PFSK-1 (cell line): ENCODE measurements around the gene RIC3.

Experiments
- FOXP2 ChIP-seq: optimal IDR thresholded peaks from 2 replicates; pipeline ENCODE3; 2011; ENCODE audit warnings: borderline replicate concordance, control low read depth, inconsistent platforms; ENCODE audit not compliant: insufficient read depth; ENCODE audit errors: extremely low read length, extremely low read depth
- POLR2AphosphoS5 ChIP-seq: IDR thresholded peaks from 2 replicates; pipeline ENCODE4 v1.6.1; 2012; ENCODE audit warnings: low read depth, mild to moderate bottlenecking, control low read depth, low read length, moderate library complexity
- SIN3A ChIP-seq: IDR thresholded peaks from 2 replicates; pipeline ENCODE4 v1.6.1; 2012; ENCODE audit warnings: mild to moderate bottlenecking, low read length, moderate library complexity, borderline replicate concordance; ENCODE audit not compliant: insufficient read depth
- TAF1 ChIP-seq: IDR thresholded peaks from 2 replicates; pipeline ENCODE4 v1.6.1; 2012; ENCODE audit warnings: low read length, control low read depth, borderline replicate concordance; ENCODE audit not compliant: insufficient read depth
- TF ChIP-seq, protein P1 (sequence below), 2 experiments: IDR thresholded peaks; 2 replicates each; pipeline versions ENCODE4 v1.6.1 to v1.8.0; 2011 to 2012; ENCODE audit warnings: low read depth in 2 of 2, low read length in 2 of 2, control low read depth in 1 of 2, inconsistent platforms in 1 of 2, mild to moderate bottlenecking in 1 of 2, moderate library complexity in 1 of 2; ENCODE audit not compliant: insufficient read depth in 1 of 2

RIC3 gene

DNA sequence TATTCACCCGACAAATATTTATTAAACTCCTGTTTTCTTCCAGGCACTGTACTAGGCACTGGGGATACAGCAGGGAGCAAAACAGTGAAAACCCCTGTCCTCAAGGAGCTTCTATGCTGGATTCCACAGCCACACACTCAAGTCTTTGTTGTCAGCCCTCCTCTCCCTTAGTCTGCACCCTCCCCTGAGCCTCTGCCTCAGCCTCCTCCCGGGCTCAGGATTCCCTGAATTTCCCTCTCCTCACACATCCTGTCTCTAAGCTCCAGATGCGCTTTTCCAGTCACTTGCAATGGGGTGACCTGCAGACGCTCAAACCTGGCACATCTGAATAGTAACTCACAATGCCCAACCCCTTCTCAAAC is 101.3 kb downstream of the RIC3 start:
- TF ChIP-seq FOXP2 (no peak), POLR2AphosphoS5 (no peak), TAF1 (no peak)
- TF ChIP-seq, protein P1, sequence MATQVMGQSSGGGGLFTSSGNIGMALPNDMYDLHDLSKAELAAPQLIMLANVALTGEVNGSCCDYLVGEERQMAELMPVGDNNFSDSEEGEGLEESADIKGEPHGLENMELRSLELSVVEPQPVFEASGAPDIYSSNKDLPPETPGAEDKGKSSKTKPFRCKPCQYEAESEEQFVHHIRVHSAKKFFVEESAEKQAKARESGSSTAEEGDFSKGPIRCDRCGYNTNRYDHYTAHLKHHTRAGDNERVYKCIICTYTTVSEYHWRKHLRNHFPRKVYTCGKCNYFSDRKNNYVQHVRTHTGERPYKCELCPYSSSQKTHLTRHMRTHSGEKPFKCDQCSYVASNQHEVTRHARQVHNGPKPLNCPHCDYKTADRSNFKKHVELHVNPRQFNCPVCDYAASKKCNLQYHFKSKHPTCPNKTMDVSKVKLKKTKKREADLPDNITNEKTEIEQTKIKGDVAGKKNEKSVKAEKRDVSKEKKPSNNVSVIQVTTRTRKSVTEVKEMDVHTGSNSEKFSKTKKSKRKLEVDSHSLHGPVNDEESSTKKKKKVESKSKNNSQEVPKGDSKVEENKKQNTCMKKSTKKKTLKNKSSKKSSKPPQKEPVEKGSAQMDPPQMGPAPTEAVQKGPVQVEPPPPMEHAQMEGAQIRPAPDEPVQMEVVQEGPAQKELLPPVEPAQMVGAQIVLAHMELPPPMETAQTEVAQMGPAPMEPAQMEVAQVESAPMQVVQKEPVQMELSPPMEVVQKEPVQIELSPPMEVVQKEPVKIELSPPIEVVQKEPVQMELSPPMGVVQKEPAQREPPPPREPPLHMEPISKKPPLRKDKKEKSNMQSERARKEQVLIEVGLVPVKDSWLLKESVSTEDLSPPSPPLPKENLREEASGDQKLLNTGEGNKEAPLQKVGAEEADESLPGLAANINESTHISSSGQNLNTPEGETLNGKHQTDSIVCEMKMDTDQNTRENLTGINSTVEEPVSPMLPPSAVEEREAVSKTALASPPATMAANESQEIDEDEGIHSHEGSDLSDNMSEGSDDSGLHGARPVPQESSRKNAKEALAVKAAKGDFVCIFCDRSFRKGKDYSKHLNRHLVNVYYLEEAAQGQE (IDR thresholded peaks at IDR 0.05; ENCODE audit: insufficient read depth in 1 of 2, low read depth in 2 of 2, low read length in 2 of 2) = no peak

DNA sequence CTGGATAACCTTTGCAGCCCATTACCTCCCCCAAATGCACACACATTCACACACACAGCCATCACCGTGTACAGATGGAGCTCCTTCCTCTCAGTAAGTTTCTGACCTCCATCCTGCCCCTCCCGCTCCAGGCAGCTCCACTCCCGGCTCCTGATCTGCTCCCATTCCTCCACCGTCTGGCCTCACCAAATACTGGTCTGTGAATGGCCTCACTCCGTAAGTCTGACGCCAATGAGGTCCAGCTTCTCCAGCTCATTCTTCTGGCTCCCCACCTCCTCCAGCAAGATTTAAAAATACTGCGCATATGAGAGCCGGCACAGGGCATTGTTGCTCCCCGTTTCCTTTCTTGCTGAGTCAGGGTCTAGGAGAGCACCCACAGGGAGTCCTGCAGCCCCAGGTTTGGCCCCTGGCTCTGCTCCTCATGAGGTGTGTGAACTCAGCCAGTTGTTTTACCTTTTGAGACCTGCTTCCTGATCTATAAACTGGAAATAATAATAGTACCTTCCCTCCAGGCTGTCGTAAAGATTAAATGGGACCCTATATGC is 101.8 kb downstream of the RIC3 start:
- TF ChIP-seq SIN3A (no peak), TAF1 (no peak), FOXP2 (no peak), POLR2AphosphoS5 (no peak)
- TF ChIP-seq, protein P1 (IDR thresholded peaks at IDR 0.05; ENCODE audit: insufficient read depth in 1 of 2, low read depth in 2 of 2, low read length in 2 of 2) = no peak

DNA sequence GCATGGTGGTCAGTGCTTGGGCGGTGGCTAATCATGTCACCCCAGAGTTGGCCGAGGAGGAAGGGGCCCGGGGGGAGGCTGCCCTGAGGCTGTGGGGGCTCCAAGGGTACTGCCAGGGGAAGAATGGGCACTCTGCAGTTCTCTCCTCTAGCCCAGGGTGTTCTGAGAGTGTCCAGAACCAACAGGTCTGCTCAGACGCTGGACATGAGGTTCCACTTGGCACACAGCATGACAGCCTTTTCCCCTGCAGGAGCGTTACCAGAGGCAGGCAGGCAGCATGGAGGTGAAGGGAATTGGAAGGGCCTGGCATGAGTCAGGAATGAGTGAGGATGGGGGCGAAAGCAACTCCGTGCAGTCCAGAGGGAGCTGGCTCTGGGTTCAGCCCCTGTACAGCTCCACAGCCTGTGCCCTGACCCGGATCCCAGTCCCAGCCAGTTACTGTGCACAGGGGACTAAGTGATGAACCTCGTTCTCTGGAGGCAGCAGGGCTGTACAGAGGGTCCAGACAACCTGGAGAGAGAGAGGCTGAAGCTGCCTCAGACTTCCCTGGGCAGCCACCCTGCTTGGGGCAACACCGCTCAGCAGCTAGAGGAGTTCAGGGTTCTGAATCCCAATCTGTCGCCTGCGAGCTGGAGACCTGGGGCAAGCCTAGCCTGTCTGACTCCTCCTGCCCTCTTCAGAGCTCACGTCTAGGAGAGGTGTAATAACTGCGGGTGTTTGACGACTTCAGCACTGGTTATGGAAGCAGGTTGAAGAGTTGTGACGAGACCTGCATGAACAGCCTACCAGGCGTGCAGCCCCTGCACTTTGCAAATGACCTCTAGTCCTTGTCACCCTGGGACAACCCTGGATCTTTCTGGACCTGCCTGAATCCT is 102.6 kb downstream of the RIC3 start:
- no peak for TF ChIP-seq FOXP2
- TF ChIP-seq SIN3A = no peak
- TF ChIP-seq TAF1 = no peak
- no peak for TF ChIP-seq POLR2AphosphoS5
- TF ChIP-seq, protein P1 (IDR thresholded peaks at IDR 0.05; ENCODE audit: insufficient read depth in 1 of 2, low read depth in 2 of 2, low read length in 2 of 2) = no peak

DNA sequence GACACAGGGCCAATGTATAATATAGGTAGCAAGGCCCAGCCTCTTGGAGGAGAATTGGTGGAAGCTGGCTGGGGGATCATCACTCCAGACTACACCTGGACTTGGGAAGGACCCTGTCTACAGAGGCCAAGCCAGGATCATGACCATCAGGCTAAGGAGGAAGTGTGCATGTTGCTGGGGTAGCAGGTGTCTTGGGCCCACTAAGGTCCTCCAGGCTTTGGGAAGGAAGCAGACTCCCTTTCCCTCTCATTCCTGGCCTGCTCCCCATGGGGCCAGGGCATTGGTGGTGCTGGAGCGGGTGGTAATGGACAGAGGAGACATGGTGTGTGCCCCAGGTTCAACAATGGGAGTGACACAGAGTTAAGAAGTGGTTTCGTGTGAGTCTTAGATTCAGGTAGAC is 103.8 kb downstream of the RIC3 start:
- TF ChIP-seq POLR2AphosphoS5 = no peak
- no peak for TF ChIP-seq TAF1
- TF ChIP-seq FOXP2 = no peak
- TF ChIP-seq SIN3A = no peak
- TF ChIP-seq, protein P1 (IDR thresholded peaks at IDR 0.05; ENCODE audit: insufficient read depth in 1 of 2, low read depth in 2 of 2, low read length in 2 of 2) = no peak
